Effector CD4-positive, alpha-beta T cell (primary cell): Measurements from ENCODE around the gene SMAD4.
"Not testable (repeated sequence)": the region's sequence is repeated elsewhere in the genome, so short reads cannot be mapped to it uniquely, and the experiment has no call there.

ENCODE experiments used
- DNase-seq: peaks from one replicate; pipeline ENCODE4 v3.0.0-alpha.2; 2020

The SMAD4 gene

DNA sequence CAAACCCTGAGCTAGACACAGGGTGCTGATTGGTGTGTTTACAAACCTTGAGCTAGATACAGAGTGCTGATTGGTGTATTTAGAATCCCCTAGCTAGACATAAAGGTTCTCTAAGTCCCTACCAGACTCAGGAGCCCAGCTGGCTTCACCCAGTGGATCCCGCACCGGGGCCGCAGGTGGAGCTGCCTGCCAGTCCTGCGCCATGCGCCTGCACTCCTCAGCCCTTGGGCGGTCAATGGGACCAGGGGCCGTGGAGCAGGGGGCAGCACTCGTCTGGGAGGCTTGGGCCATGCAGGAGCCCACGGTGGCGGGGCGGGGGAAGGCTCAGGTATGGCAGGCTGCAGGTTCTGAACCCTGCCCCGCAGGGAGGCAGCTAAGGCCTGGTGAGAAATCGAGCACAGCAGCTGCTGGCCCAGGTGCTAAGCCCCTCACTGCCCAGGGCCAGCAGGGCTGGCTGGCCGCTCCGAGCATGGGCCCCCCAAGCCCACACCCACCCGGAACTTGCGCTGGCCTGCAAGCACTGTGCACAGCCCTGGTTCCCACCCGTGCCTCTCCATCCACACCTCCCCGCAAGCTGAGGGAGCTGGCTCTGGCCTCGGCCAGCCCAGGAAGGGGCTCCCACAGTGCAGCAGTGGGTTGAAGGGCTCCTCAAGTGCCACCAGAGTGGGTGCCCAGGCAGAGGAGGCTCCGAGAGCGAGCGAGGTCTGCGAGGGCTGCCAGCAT, 81.8 kb downstream of the SMAD4 start:
- not testable (repeated sequence) for DNase-seq

DNA sequence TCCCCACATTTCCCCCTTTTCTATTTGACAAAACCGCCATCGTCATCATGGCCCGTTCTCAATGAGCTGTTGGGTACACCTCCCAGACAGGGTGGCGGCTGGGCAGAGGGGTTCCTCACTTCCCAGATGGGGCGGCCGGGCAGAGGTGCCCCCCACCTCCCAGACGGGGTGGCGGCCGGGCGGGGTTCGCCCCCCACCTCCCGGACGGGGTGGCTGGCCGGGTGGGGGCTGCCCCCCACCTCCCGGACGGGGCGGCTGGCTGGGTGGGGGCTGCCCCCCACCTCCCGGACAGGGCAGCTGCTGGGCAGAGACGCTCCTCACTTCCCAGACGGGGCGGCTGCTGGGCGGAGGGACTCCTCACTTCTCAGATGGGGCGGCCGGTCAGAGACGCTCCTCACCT, 87.0 kb downstream of the SMAD4 start:
- not testable (repeated sequence) for DNase-seq

DNA sequence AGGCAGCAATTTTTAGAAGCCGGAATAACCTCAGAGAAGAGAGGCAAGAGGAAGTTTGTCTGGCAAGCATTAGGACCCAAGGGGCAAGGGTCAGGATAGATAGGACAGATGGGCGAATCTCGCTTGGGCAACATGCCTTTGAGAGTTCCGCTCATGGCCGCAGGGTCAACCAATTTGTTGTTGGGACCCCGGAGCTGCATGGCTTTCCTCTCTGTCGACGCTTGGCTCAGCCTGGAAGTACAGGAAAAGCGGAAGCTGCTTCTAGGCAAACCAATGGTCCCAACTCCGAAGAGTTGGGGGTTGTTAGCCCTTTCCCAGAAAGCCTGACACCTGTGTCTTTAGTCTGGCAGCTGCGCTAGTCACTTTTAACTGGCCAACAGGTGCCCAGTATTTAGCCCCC, 89.5 kb downstream of the SMAD4 start:
- not testable (repeated sequence) for DNase-seq

DNA sequence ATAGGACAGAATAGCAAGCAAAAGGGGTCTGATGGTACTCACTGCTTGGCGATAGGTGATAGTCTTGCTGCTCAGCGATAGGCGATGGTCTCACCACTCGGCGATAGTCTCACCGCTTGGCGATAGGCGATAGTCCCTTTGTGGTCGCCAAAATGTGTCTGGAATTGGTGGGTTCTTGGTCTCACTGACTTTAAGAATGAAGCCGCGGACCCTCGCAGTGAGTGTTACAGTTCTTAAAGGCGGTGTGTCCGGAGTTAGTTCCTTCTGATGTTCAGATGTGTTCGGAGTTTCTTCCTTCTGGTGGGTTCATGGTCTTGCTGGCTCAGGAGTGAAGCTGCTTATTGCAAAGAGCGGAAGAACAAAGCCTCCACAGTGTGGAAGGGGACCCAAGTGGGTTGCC, 90.0 kb downstream of the SMAD4 start:
- not testable (repeated sequence) for DNase-seq

DNA sequence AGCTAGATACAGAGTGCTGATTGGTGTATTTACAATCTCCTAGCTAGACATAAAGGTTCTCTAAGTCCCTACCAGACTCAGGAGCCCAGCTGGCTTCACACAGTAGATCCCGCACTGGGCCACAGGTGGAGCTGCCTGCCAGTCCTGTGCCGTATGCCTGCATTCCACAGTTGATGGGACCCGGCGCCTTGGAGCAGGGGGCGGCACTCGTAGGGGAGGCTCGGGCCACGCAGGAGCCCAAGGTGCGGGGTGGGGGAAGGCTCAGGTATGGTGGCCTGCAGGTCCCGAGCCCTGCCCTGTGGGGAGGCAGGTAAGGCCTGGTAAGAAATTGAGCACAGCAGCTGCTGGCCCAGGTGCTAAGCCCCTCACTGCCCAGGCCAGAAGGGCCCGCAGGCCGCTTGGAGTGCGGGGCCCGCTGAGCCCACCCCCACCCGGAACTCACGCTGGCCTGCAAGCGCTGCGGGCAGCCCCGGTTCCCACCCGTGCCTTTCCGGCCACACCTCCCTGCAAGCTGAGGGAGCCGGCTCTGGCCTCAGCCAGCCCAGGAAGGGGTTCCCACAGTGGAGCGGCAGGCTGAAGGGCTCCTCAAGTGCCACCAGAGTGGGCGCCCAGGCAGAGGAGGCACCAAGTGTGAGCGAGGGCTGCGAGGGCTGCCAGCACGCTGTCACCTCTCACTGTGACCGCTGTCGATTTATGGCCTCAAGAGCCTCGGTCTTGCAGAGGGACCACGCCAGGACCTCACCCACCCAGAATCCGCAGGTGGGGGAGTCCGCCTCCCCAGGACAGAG, 91.0 kb downstream of the SMAD4 start:
- DNase-seq: no peak

DNA sequence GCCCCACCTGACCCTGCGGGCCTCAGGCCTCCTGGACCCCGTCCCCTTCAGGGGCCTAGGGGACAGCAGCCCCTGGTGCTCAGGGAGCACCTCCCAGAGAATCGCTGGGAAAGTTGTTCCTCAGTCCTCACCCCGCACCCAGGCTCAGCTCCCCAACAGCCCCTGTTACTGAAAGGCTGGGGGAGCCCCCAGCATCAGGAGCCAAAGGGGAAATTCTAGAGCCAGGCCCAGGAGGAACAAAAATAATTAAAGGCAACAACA, 91.5 kb downstream of the SMAD4 start:
- no peak for DNase-seq

DNA sequence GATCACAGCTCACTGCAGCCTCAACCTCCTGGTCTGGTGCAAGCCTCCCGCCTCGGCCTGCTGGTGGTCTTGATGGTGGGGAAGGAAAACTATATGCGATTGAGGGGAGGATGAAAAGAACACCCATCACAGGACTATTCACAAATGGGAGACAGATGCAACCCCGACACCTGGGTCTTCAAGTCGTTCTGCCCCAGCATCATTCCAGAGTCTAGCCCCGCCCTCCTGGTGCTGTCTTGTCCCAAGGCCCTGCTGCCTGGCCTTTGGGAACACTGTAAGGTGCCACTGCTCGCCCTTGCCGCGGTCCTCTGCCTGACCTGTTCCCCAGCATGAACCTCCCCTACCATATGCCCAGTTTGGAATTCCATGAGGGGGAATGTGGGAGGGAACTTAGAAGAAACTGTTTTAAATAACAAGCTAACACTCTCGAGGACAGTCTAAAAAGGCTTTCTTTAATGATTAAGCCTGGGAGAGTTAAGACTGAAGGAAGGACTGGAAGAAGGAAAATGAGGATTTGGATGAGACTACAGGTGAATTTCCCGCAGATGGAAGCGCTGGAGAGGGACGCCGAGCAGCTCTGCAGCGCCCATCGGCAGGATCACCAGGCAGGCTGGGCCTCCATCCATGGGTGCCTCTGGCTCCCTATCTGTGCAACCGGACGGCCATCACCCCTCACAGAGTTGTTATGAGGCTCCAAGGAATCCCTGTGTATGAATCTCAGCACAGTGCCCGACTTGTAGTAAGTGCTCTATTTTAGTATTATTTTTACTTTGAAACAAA, 92.4 kb downstream of the SMAD4 start:
- DNase-seq: no peak

DNA sequence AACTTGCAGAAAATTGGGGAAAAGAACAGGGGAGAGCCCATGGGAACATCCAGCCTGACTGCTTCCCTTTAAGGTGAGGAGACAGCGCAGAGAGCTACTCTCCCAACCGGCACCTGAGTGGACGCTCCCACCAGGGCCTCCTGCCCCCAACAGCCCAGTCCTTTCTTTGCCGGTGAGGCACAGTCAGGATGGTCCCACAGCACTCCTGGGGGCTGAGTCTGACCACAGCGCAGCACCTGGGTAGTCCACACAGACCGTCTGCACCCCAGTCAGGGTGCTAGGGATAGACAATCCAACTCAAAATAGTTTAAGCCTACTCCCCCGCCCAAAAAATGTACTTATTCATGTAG, 93.0 kb downstream of the SMAD4 start:
- DNase-seq: no peak

DNA sequence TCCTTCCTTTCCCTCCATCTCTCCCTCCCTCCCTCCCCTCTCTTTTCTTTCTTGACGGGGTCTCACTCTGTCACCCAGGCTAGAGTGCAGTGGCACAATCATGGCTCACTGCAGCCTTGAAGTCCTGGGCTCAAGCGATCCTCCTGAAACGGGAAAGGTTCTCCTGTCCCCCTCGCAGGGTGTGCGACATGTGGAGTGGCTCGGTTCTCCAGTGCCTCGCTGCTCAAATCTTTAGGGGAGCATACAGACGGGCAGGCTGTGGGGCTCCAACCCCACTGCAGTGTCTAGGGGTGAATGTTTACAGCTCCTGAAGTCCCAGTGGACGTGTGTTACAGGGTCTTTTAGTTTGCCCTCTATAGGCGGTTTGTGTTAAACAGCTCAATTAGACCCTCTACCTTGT, 93.5 kb downstream of the SMAD4 start:
- no peak for DNase-seq

DNA sequence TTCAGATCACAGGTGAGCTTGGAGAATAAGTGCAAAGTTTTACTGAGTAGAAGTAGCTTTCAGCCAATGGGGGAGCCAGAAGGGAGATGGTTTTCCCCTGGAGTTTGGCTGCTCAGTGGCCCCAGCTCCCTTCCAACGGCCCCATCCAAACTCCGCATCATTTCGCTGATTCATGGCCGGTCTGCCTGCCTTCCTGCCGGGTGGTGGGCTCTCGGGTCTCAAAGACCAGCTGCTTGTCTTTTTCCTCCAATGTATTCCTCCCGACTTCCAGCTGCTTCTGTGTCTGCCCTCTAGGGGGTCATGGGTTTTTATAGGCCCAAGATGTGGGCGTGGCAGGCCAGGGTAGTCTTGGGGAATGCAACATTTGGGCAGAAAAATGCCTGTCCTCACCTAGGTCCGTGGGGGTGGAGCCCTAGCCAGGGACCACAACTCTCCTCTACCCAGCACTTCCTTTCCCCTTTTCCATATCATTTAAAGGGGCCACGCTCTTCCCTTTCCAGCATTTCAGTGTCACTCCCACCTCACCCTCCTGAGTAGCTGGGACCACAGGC, 94.0 kb downstream of the SMAD4 start:
- no peak for DNase-seq

DNA sequence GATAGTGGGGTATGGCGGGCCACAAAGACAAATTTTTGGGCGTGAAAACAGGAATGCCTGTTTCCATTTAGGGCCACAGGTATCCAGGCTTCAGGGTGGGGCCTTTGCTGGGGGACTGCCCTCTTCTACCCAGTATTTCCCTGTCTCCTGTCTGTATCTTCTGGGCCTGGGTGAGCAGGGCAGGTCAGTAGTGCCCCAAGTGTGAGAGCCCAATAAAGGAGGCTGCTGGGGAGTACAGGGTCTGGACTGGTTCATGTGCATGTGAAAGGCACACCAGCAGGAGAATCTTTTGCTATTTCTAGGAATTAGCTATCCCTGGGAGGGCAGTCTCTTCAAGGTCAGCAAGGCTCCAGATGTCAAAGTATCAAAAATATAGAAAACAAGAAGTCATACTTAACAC, 96.0 kb downstream of the SMAD4 start:
- DNase-seq: no peak

DNA sequence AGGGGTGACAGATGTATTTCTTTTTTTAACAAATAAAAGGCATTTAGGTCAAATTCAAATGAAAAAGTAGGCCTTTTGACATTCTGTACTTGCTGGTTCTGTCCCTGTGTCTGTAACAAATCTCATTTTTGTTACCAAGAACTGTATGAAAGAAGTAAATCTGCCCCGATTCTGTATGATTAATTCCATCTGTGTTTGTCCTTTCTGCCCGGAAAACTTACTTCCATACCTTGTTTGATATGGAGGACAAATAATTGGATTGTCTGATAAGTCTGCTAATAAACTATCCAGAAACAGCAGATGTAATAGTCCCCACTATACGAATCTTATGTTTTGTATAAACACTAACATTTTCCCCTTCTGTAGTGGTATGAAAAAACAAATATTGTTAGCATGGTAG, 97.7 kb downstream of the SMAD4 start:
- no peak for DNase-seq

DNA sequence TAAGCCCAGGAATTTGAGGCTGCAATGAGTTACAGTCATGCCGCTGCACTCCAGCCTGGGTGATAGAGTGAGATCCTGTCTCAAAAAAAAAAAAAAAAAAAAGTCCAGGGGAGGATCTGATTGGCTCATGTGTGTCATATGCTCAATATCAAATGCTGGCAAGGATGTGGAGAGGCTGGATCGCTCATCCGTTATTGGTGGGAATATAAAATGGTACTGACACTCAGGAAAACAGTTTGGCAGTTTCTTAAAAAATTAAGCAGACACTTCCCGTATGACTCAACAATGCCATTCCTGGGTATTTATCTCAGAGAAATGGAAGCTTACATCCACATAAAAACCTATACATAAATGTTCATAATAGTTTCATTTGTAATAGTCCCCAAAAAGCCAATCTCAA, 98.5 kb downstream of the SMAD4 start:
- no peak for DNase-seq

DNA sequence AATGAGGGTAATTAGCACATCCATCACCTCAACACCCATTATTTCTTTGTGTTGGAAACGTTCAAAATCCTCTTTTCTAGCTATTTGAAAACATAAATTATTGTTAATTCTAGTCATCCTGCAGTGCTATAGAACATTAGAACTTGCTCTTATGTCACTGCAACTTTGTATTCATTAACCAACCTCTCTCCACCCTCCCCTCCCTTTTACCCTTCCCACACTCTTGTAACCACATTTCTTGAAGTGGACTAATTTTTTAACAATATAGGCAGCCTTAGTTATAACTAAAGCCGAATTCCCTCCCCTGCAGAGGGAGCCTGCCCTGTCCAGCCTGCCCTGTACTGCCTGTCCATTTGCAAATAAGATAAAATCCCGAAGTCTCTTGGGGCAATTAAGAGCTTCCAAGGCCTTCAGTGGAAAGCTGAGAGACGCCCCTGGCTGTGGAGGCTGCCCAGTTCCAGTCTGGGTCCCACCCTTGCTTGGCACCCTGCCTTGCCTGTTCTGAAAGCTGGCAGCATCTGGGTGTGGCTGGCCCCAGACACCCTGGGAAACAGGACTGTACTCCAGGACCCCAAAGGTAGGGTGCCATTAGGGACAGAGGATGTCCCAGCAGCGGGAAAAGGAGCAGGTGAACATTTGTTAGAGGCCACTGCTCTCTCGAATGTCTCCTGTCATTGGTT, 102.4 kb downstream of the SMAD4 start:
- DNase-seq: no peak

DNA sequence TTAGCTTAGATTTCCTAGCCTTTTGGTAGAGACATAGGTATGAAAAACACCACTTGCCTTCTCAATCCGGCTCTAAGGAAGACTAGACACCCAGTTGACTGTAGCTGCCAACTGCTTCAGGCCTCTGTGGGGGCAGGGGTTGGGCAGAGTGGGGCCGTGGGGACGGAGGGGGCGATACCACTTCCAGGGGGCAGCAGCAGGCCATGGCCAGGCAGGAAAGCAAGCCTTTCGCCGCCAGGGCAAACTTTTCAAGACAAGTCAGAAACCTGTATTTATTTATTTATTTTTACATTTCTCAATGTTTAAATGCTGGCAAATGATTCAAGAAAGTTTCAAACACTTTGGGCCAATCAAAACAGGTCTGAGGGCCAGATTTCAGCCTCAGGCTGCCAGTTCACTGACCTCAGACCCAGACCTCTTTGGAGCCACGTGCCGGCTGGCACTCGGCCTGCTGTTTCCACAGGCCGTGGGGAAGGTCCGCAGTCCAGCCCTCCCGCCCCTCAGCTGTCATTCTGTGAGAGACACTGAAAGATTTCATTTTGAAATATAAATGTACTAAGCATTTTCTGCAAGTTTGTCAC, 103.7 kb downstream of the SMAD4 start:
- no peak for DNase-seq
